Liver (tissue), 9 donors: Measurements from ENCODE around the gene VWDE. TPM values are rescaled to one million over a fixed set of nuclear protein-coding genes. Genes with fewer than 3 reads are reported as not detected.

Experiments used
- DNase-seq: peaks from one replicate; pipeline ENCODE4 v3.0.0-alpha.2; 2017; ENCODE audit warnings: low spot score
- H3K27ac ChIP-seq, 2 donors: one replicate each; pipeline ENCODE4 v1.7.0; 2013; ENCODE audit warnings: inconsistent platforms in 2 of 2, low read length in 2 of 2, control low read depth in 1 of 2, low read depth in 1 of 2, mild to moderate bottlenecking in 1 of 2
- H3K27me3 ChIP-seq, 4 donors: one replicate each; pipeline versions ENCODE4 v1.6.1 to v1.7.0; 2013; ENCODE audit warnings: low read length in 3 of 4, inconsistent platforms in 1 of 4, mild to moderate bottlenecking in 1 of 4, moderate library complexity in 1 of 4; ENCODE audit not compliant: control insufficient read depth in 4 of 4, insufficient read depth in 4 of 4
- H3K36me3 ChIP-seq, 4 donors: one replicate each; pipeline versions ENCODE4 v1.6.1 to v1.7.0; 2013; ENCODE audit warnings: low read length in 3 of 4, mild to moderate bottlenecking in 3 of 4, low read depth in 1 of 4, moderate library complexity in 1 of 4; ENCODE audit not compliant: control insufficient read depth in 4 of 4, insufficient read depth in 3 of 4
- H3K4me1 ChIP-seq, 4 donors: one replicate each; pipeline versions ENCODE4 v1.6.1 to v1.7.0; 2013; ENCODE audit warnings: low read length in 3 of 4, mild to moderate bottlenecking in 3 of 4, moderate library complexity in 1 of 4; ENCODE audit not compliant: control insufficient read depth in 4 of 4, insufficient read depth in 4 of 4
- H3K4me3 ChIP-seq, 3 donors: one replicate each; pipeline versions ENCODE4 v1.6.1 to v1.7.0; 2013; ENCODE audit warnings: low read length in 3 of 3, control low read depth in 1 of 3, low read depth in 1 of 3, mild to moderate bottlenecking in 1 of 3
- H3K9ac ChIP-seq, 2 donors: one replicate each; pipeline ENCODE4 v1.7.0; 2013; ENCODE audit warnings: low read length in 2 of 2, mild to moderate bottlenecking in 2 of 2, moderate library complexity in 2 of 2, control low read depth in 1 of 2, low read depth in 1 of 2
- H3K9me3 ChIP-seq, 4 donors: one replicate each; pipeline versions ENCODE4 v1.6.1 to v1.7.0; 2013; ENCODE audit warnings: low read length in 3 of 4; ENCODE audit not compliant: control insufficient read depth in 4 of 4
- EGR1 ChIP-seq, 2 donors: IDR thresholded peaks; 2 replicates each; pipeline ENCODE4 v1.6.1; 2016 to 2018; ENCODE audit warnings: antibody characterized with exemption in 2 of 2, low read depth in 2 of 2
- FOXA2 ChIP-seq: IDR thresholded peaks from 2 replicates; pipeline ENCODE4 v1.6.1; 2016; ENCODE audit warnings: antibody characterized with exemption
- GABPA ChIP-seq, 2 donors: IDR thresholded peaks in 1 of 2; conservative IDR thresholded peaks in 1 of 2; 2 replicates each; pipeline ENCODE4 v1.6.1; 2016; ENCODE audit warnings: antibody characterized with exemption in 2 of 2, mild to moderate bottlenecking in 1 of 2, moderate library complexity in 1 of 2
- HNF4G ChIP-seq: IDR thresholded peaks from 2 replicates; pipeline ENCODE4 v1.6.1; 2016; ENCODE audit warnings: antibody characterized with exemption
- JUND ChIP-seq, 2 donors: IDR thresholded peaks; 2 replicates each; pipeline ENCODE4 v1.6.1; 2016; ENCODE audit warnings: antibody characterized with exemption in 2 of 2
- NR2F2 ChIP-seq: IDR thresholded peaks from 2 replicates; pipeline ENCODE4 v1.6.1; 2016; ENCODE audit warnings: antibody characterized with exemption
- RAD21 ChIP-seq, 2 donors: IDR thresholded peaks; 2 replicates each; pipeline ENCODE4 v1.6.1; 2016; ENCODE audit warnings: antibody characterized with exemption in 2 of 2, mild to moderate bottlenecking in 2 of 2
- RXRA ChIP-seq, 2 donors: IDR thresholded peaks; 2 replicates each; pipeline ENCODE4 v1.6.1; 2017 to 2018; ENCODE audit warnings: antibody characterized with exemption in 2 of 2, mild to moderate bottlenecking in 1 of 2
- TAF1 ChIP-seq: conservative IDR thresholded peaks from 2 replicates; pipeline ENCODE4 v1.6.1; 2016; ENCODE audit warnings: antibody characterized with exemption, mild to moderate bottlenecking
- YY1 ChIP-seq: IDR thresholded peaks from 2 replicates; pipeline ENCODE4 v1.6.1; 2016; ENCODE audit warnings: antibody characterized with exemption, mild to moderate bottlenecking
- WGBS: extraction: QIAGEN DNeasy Blood & Tissue Kit; methylation state at CpG from one replicate; pipeline ENCODE4 v1.1.7; 2013; 5-methylcytosine and 5-hydroxymethylcytosine counted together
- polyA plus RNA-seq, 2 donors: library from polyadenylated mRNA; stranded (reverse) in 1 of 2; unstranded in 1 of 2; fragments of 200-250 nt in 1 of 2; fragments of >200 nt in 1 of 2; fragmentation: Nextera tagmentation in 1 of 2; extraction: Ambion mirVana in 1 of 2; gene quantifications; one replicate each; pipeline versions ENCODE4 v1.2.1 to v1.2.3, GENCODE V29; 2013 to 2015
- total RNA-seq, 2 donors: library from RNA; depleted of rRNA; stranded (reverse); fragments of >200 nt; gene quantifications; one replicate each; pipeline ENCODE4 v1.2.3, GENCODE V29; 2014
- TF ChIP-seq, protein P1 (sequence below): IDR thresholded peaks from 2 replicates; pipeline ENCODE4 v1.6.1; 2016; ENCODE audit warnings: antibody characterized with exemption
- TF ChIP-seq, protein P2 (sequence below): IDR thresholded peaks from 2 replicates; pipeline ENCODE4 v1.6.1; 2016; ENCODE audit warnings: antibody characterized with exemption, mild to moderate bottlenecking
- donor health status: healthy.
- donor health status: healthy.
- donor health status: healthy.
- donor health status: healthy.
- donor health status: healthy.

VWDE gene
- total and polyA plus RNA-seq, 4 donors = 0.05 to 0.59 (median 0.12) TPM

DNA sequence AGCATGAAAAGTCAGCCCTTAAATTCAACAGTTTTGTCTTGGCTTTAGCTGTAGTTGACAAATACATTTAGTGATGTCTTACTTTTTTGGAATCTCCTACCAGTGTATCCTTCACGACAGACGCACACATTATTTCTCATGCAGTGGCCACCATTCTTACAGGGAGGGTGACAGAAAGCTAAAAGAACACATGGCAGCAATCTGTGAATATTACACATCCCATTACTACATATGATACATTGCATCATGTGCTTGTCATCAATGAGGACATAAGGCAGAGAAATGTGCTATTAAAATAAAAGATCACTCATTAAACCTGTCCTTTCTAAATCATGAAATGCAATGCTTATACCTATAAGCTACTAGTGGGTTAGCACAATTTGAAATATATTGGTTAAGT, 66.6 kb downstream of the VWDE start (continued):
- TF ChIP-seq RXRA (IDR thresholded peaks at IDR 0.05) = no peak

DNA sequence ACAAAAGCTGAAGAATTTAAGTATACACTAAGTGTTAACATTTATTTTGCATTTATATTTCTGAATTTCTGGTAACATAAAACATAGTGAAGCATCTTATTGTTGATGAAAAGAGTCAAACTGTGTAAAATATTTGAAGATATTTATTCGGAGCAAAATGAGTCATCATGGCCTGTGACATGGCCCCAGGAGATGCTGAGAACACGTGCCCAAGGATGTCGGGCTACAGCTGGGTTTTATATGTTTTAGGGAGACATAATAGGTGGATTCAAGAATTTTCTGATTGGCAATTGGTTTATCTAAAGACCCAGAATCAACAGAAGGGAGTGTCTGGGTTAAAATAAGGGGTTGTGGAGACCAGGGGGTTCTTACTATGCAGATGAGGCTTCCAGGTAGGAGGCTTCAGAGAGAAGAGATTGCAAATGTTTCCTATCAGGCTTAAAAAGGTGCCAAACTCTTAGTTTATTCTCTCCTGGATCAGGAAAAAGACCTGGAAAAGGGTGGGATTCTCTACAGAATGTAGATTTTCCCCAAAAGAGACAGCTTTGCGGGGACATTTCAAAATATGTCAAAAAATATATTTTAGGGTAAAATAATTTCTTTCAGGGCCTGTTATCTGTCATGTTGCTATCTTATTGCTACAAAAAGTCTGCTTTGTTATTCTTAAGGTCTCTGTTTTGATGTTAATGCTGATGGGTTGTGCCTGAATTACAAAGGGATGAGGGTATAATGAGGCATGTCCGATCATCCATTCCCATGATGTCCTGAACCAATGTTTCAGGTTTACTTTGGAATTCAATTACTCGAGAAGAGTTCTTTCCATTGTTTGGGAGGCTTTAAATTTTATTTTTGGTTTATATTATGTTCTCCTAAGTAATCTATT, 74.5 kb downstream of the VWDE start:
- Histone ChIP-seq H3K9me3 (no peaks in the 10 kb centered on the region), H3K4me3 (no peak overlapping the region), H3K27me3 (peaks cover 0 to 2% (median 0%) of the 10 kb centered on the region in 4 donors), H3K27ac (no peak overlapping the region), H3K4me1 (no peaks in the 10 kb centered on the region), H3K36me3 (no peaks in the 10 kb centered on the region), H3K9ac (no peak overlapping the region)
- no peak for DNase-seq
- 74% methylated on average over 6 of the region's 6 CpGs for WGBS
- TF ChIP-seq RAD21 (IDR thresholded peaks at IDR 0.05) (no peak), JUND (IDR thresholded peaks at IDR 0.05) (no peak), FOXA2 (no peak)
- TF ChIP-seq, protein P1, sequence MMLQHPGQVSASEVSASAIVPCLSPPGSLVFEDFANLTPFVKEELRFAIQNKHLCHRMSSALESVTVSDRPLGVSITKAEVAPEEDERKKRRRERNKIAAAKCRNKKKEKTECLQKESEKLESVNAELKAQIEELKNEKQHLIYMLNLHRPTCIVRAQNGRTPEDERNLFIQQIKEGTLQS = no peak

DNA sequence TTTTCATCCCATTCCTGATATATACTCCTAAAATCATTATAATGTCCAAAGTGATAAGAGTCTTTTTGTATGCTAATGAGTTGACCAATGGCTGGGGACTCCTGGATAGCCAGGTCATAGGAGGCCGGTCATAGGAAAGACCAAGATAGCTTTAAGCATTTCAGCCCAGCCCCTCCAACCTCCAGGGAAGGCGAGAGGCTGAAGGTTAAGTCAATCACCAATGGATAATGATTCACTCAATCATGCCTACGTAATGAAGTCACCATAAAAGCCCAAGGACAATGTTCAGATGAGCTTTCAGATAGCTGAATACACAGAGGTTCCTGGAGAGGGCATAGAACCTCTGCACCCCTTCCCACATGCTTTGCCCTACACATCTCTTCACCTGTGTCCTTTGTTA, 75.7 kb downstream of the VWDE start:
- H3K9me3 ChIP-seq = no peaks in the 10 kb centered on the region
- no peak overlapping the region for H3K9ac ChIP-seq
- no peak overlapping the region for H3K27ac ChIP-seq
- no peaks in the 10 kb centered on the region for H3K36me3 ChIP-seq
- TF ChIP-seq, protein P2, sequence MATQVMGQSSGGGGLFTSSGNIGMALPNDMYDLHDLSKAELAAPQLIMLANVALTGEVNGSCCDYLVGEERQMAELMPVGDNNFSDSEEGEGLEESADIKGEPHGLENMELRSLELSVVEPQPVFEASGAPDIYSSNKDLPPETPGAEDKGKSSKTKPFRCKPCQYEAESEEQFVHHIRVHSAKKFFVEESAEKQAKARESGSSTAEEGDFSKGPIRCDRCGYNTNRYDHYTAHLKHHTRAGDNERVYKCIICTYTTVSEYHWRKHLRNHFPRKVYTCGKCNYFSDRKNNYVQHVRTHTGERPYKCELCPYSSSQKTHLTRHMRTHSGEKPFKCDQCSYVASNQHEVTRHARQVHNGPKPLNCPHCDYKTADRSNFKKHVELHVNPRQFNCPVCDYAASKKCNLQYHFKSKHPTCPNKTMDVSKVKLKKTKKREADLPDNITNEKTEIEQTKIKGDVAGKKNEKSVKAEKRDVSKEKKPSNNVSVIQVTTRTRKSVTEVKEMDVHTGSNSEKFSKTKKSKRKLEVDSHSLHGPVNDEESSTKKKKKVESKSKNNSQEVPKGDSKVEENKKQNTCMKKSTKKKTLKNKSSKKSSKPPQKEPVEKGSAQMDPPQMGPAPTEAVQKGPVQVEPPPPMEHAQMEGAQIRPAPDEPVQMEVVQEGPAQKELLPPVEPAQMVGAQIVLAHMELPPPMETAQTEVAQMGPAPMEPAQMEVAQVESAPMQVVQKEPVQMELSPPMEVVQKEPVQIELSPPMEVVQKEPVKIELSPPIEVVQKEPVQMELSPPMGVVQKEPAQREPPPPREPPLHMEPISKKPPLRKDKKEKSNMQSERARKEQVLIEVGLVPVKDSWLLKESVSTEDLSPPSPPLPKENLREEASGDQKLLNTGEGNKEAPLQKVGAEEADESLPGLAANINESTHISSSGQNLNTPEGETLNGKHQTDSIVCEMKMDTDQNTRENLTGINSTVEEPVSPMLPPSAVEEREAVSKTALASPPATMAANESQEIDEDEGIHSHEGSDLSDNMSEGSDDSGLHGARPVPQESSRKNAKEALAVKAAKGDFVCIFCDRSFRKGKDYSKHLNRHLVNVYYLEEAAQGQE = no peak
- TF ChIP-seq HNF4G (no peak), YY1 (no peak), RXRA (IDR thresholded peaks at IDR 0.05) (no peak), TAF1 (no peak), EGR1 (IDR thresholded peaks at IDR 0.05; ENCODE audit: low read depth in 2 of 2) (no peak), JUND (IDR thresholded peaks at IDR 0.05) (no peak), GABPA (IDR thresholded peaks at IDR 0.05 in 1 of 2, conservative IDR thresholded peaks at IDR 0.05 in 1 of 2) (no peak), RAD21 (IDR thresholded peaks at IDR 0.05) (no peak), NR2F2 (no peak)
- TF ChIP-seq, protein P1 = no peak
- no peak overlapping the region for H3K4me3 ChIP-seq
- 67% methylated on average over 3 of the region's 3 CpGs for WGBS
- DNase-seq = no peak
- no peaks in the 10 kb centered on the region for H3K4me1 ChIP-seq
- peaks cover 0 to 2% (median 0%) of the 10 kb centered on the region in 4 donors for H3K27me3 ChIP-seq
